Activated CD4-positive, CD25-positive, alpha-beta regulatory T cell (primary cell): ENCODE measurements around the gene PARP16.
"Not testable (repeated sequence)": the region's sequence is repeated elsewhere in the genome, so short reads cannot be mapped to it uniquely, and the experiment has no call there.

ENCODE experiments used
- DNase-seq, 4 experiments: peaks; one replicate each; lab custom pipeline; 2025; lab: John Stamatoyannopoulos, UW

The PARP16 gene

GRCh38 chr15:65275728-65276126, 11.0 kb downstream of the PARP16 start:
- DNase-seq, result no peak

- no peak for DNase-seq
Observed at GRCh38 chr15:65275104-65275727, 11.5 kb downstream of the PARP16 start.

- DNase-seq, result not testable (repeated sequence)
Observed at GRCh38 chr15:65270811-65271545, 15.7 kb downstream of the PARP16 start.

GRCh38 chr15:65268411-65268810, 18.3 kb downstream of the PARP16 start:
- no peak for DNase-seq

- DNase-seq, result no peak
Observed at GRCh38 chr15:65266469-65266868, 20.2 kb downstream of the PARP16 start.

GRCh38 chr15:65264863-65265430, 21.7 kb downstream of the PARP16 start:
- DNase-seq, result no peak

GRCh38 chr15:65263313-65263712, 23.4 kb downstream of the PARP16 start:
- DNase-seq, result no peak

- no peak for DNase-seq
Observed at GRCh38 chr15:65260968-65261367, 25.7 kb downstream of the PARP16 start.

GRCh38 chr15:65259367-65259797, 27.3 kb downstream of the PARP16 start:
- no peak for DNase-seq

GRCh38 chr15:65258375-65259262, 28.1 kb downstream of the PARP16 start:
- no peak for DNase-seq

GRCh38 chr15:65255486-65256140, 31.1 kb downstream of the PARP16 start:
- no peak for DNase-seq

GRCh38 chr15:65254758-65255157, 31.9 kb downstream of the PARP16 start:
- DNase-seq, result no peak

GRCh38 chr15:65254356-65254755, 32.3 kb downstream of the PARP16 start:
- DNase-seq, result no peak

GRCh38 chr15:65249641-65250040, 37.0 kb downstream of the PARP16 start:
- peak in 2 of 4 experiments; percentile 11 to 18 for DNase-seq

- DNase-seq, result no peak
Observed at GRCh38 chr15:65248511-65249255, 38.0 kb downstream of the PARP16 start.

GRCh38 chr15:65246939-65247338, 39.7 kb downstream of the PARP16 start:
- no peak for DNase-seq

GRCh38 chr15:65246026-65246714, 40.5 kb downstream of the PARP16 start:
- DNase-seq, result no peak

- DNase-seq, result no peak
Observed at GRCh38 chr15:65245096-65245856, 41.4 kb downstream of the PARP16 start.

GRCh38 chr15:65244638-65245037, 42.0 kb downstream of the PARP16 start:
- no peak for DNase-seq

- DNase-seq, result not testable (repeated sequence)
Observed at GRCh38 chr15:65236443-65236842, 50.2 kb downstream of the PARP16 start.
